ENCODE measurements around the gene TNS3. TPM values are rescaled to one million over a fixed set of nuclear protein-coding genes. Genes with fewer than 3 reads are reported as not detected.

The TNS3 gene
- polyA plus RNA-seq, 3 donors = 5.2 to 30.3 (median 7.9) TPM

DNA sequence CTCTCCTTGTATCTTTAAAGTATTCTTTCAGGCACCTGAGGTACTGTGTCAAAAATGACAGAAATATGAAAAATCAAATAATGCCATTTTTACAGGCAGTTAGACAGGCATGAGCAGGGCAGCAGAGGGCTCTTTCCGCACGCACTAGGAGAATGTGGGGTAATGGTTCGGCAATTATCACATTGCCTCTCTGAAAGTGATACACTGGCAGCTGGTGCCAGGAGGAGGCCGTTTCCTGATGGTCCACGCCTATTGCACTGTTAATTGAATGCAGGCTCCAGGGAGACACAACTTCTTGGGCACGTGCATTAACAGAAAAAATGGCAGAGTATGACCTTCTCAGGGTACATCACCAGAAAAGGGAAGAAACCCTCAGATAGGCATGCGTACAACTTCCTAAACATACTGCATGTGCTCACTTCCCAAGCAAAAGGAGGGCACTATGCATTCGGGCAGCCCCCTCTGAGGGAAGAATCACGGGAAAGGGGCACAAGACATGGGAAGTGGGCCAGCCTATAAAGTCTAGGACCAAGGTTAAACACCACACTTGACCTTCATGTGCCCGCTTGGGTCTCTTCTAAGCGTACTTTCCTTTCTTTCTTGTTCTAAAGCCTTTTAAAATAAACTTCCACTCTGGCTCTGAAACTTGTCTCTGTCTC, 161.7 kb downstream of the TNS3 start:
- TF ChIP-seq, protein P1, sequence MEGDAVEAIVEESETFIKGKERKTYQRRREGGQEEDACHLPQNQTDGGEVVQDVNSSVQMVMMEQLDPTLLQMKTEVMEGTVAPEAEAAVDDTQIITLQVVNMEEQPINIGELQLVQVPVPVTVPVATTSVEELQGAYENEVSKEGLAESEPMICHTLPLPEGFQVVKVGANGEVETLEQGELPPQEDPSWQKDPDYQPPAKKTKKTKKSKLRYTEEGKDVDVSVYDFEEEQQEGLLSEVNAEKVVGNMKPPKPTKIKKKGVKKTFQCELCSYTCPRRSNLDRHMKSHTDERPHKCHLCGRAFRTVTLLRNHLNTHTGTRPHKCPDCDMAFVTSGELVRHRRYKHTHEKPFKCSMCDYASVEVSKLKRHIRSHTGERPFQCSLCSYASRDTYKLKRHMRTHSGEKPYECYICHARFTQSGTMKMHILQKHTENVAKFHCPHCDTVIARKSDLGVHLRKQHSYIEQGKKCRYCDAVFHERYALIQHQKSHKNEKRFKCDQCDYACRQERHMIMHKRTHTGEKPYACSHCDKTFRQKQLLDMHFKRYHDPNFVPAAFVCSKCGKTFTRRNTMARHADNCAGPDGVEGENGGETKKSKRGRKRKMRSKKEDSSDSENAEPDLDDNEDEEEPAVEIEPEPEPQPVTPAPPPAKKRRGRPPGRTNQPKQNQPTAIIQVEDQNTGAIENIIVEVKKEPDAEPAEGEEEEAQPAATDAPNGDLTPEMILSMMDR (IDR thresholded peaks at IDR 0.05) = no peak
- Mint-ChIP-seq H3K36me3 (peaks cover 91 to 96% of the 10 kb centered on the region in 2 donors), H3K4me1 (peaks cover 8% of the 10 kb centered on the region), H3K4me3 (no peak overlapping the region), H3K27me3 (ENCODE audit: low read depth in 3 of 3) (peaks cover 0 to 2% (median 0%) of the 10 kb centered on the region in 3 donors), H3K9me3 (peaks cover 0 to 4% (median 2%) of the 10 kb centered on the region in 7 donors), H3K27ac (peak overlapping the region in 3 of 7 donors; percentile 40 to 83 (median 50))
- DNase-seq = no peak
- no peaks in the 10 kb centered on the region for H3K9me3 ChIP-seq (replicated peaks in 1 of 2; ENCODE audit: control insufficient read depth in 1 of 2, insufficient read depth in 1 of 2, low read length in 2 of 2)
- intact Hi-C loops (cut with micrococcal nuclease) = no loop called here
- no peak overlapping the region for H3K4me3 ChIP-seq (replicated peaks in 1 of 3; ENCODE audit: low read depth in 2 of 3, low read length in 3 of 3)
- WGBS (ENCODE audit: insufficient coverage) = 98% methylated on average over 8 of the region's 11 CpGs
- no peak overlapping the region for H3K4me2 ChIP-seq (replicated peaks; ENCODE audit: extremely low read depth, low read length, poor library complexity, severe bottlenecking)
- H3K27me3 ChIP-seq (ENCODE audit: control insufficient read depth in 2 of 2, insufficient read depth in 2 of 2, low read length in 2 of 2) = no peaks in the 10 kb centered on the region
- peaks cover 0 to 8% of the 10 kb centered on the region in 2 donors for H3K4me1 ChIP-seq (ENCODE audit: control insufficient read depth in 1 of 2, insufficient read depth in 2 of 2, low read length in 2 of 2)
- no peaks in the 10 kb centered on the region for H3K79me2 ChIP-seq (ENCODE audit: insufficient read depth, low read length)
- no peak overlapping the region for H2AFZ ChIP-seq (ENCODE audit: insufficient read depth, low read depth, low read length, poor library complexity, severe bottlenecking)
- H3K27ac ChIP-seq (ENCODE audit: low read depth in 1 of 2, low read length in 2 of 2) = no peak overlapping the region
- peaks cover 79 to 100% of the 10 kb centered on the region in 2 donors for H3K36me3 ChIP-seq (replicated peaks in 1 of 2; ENCODE audit: control insufficient read depth in 1 of 2, insufficient read depth in 2 of 2, low read length in 2 of 2)
- H4K20me1 ChIP-seq (ENCODE audit: insufficient read depth, low read length) = peaks cover 17% of the 10 kb centered on the region
- no peak overlapping the region for H3K9ac ChIP-seq (ENCODE audit: insufficient read depth, low read length, poor library complexity, severe bottlenecking)

DNA sequence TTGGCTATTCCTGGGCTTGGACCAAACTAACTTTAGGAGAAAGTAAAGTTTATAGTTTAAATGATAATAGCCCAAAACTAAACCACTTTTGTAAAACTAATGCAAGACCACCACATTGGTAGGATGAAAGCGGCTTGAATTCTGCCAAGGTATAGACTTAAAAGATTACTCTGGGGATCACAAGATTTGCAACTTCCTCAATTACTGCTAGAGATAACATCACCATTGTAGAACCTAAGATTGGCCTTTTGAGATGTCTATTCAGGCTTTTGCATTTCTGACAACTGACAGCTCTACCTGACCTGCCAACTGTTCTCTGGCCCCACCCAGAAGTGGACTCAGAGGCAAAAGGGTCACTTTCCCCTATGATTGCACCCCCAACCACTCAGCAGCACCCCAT, 162.4 kb downstream of the TNS3 start:
- H4K20me1 ChIP-seq (ENCODE audit: insufficient read depth, low read length) = peaks cover 17% of the 10 kb centered on the region
- Mint-ChIP-seq H3K9me3 (peaks cover 0 to 4% (median 2%) of the 10 kb centered on the region in 7 donors), H3K36me3 (peaks cover 92 to 96% of the 10 kb centered on the region in 2 donors), H3K4me3 (no peak overlapping the region), H3K27ac (peak overlapping the region in 2 of 7 donors; percentile 18 to 38), H3K4me1 (peaks cover 8% of the 10 kb centered on the region), H3K27me3 (ENCODE audit: low read depth in 3 of 3) (peaks cover 0 to 2% (median 0%) of the 10 kb centered on the region in 3 donors)
- no CpG with 5 or more reads among the region's 1 CpG for WGBS (ENCODE audit: insufficient coverage)
- H2AFZ ChIP-seq (ENCODE audit: insufficient read depth, low read depth, low read length, poor library complexity, severe bottlenecking) = no peak overlapping the region
- no peak overlapping the region for H3K9ac ChIP-seq (ENCODE audit: insufficient read depth, low read length, poor library complexity, severe bottlenecking)
- DNase-seq = no peak
- intact Hi-C loops (cut with micrococcal nuclease) = no loop called here
- no peaks in the 10 kb centered on the region for H3K79me2 ChIP-seq (ENCODE audit: insufficient read depth, low read length)
- no peaks in the 10 kb centered on the region for H3K9me3 ChIP-seq (replicated peaks in 1 of 2; ENCODE audit: control insufficient read depth in 1 of 2, insufficient read depth in 1 of 2, low read length in 2 of 2)
- no peak overlapping the region for H3K27ac ChIP-seq (ENCODE audit: low read depth in 1 of 2, low read length in 2 of 2)
- TF ChIP-seq, protein P1 (IDR thresholded peaks at IDR 0.05) = no peak
- no peaks in the 10 kb centered on the region for H3K27me3 ChIP-seq (ENCODE audit: control insufficient read depth in 2 of 2, insufficient read depth in 2 of 2, low read length in 2 of 2)
- peaks cover 0 to 8% of the 10 kb centered on the region in 2 donors for H3K4me1 ChIP-seq (ENCODE audit: control insufficient read depth in 1 of 2, insufficient read depth in 2 of 2, low read length in 2 of 2)
- no peak overlapping the region for H3K4me2 ChIP-seq (replicated peaks; ENCODE audit: extremely low read depth, low read length, poor library complexity, severe bottlenecking)
- peaks cover 80 to 100% of the 10 kb centered on the region in 2 donors for H3K36me3 ChIP-seq (replicated peaks in 1 of 2; ENCODE audit: control insufficient read depth in 1 of 2, insufficient read depth in 2 of 2, low read length in 2 of 2)
- H3K4me3 ChIP-seq (replicated peaks in 1 of 3; ENCODE audit: low read depth in 2 of 3, low read length in 3 of 3) = no peak overlapping the region

Data from CD14-positive monocyte (primary cell).